ENCODE results near the gene GPX3. TPM values are rescaled to one million over a fixed set of nuclear protein-coding genes. Genes with fewer than 3 reads are reported as not detected.

The GPX3 gene
- total RNA-seq, result 2.3 and 2.6 TPM in 2 replicates

GRCh38 chr5:151020304-151021110 lies at the start of gene GPX3:
Gene GPX3, plus strand, starts transcription at chr5:151020591. Its CDS starts 64 bp downstream, at chr5:151020655.

Other genes with a start within 250 kb of the GPX3 start
- gene SMIM3, start 241.8 kb upstream of the GPX3 start, total RNA-seq, result 4.5 and 4.7 TPM in 2 replicates
- not detected in 2 replicates for gene IRGM, start 174.1 kb upstream of the GPX3 start, total RNA-seq
- gene ZNF300, start 115.6 kb upstream of the GPX3 start, total RNA-seq, result 4.2 and 8.4 TPM in 2 replicates
- 59.8 and 67.8 TPM in 2 replicates for gene TNIP1, start 60.4 kb downstream of the GPX3 start, total RNA-seq
- 292 and 376 TPM in 2 replicates for gene ANXA6, start 137.2 kb downstream of the GPX3 start, total RNA-seq
- gene CCDC69, start 203.5 kb downstream of the GPX3 start, total RNA-seq, result 2.6 and 4.6 TPM in 2 replicates
- gene GM2A, start 232.6 kb downstream of the GPX3 start, total RNA-seq, result 8.8 and 11.4 TPM in 2 replicates